HepG2 (cell line): Measurements from ENCODE around the gene LAMC1. TPM values are rescaled to one million over a fixed set of nuclear protein-coding genes. Genes with fewer than 3 reads are reported as not detected.

ENCODE experiments used
- ATAC-seq: fragments of 200-7000 bp; cut with Tn5 transposase; 3 replicates; pipeline ENCODE4 v1.9.1; 2020; ENCODE audit warnings: mild to moderate bottlenecking, moderate library complexity
- BruUV-seq: library from RNA; stranded (reverse); fragments of 400-500 nt; replicated peaks from 2 replicates; lab custom pipeline; 2021; lab: Mats Ljungman, UMichigan
- CTCF ChIA-PET: fragments of 300-600 bp; formaldehyde crosslinking; extraction: SDS; loops from one replicate; lab custom pipeline; 2021; ENCODE audit warnings: low total read pairs, inconsistent platforms, low intra/inter-chr PET ratio; lab: Yijun Ruan, JAX
- POLR2A ChIA-PET: fragments of 350-600 bp; sonication (Branson Sonifier 250); formaldehyde crosslinking; loops from one replicate; lab custom pipeline; 2020; ENCODE audit warnings: antibody characterized with exemption, inconsistent platforms; lab: Yijun Ruan, JAX
- DNase-seq: peaks from one replicate; pipeline ENCODE4 v3.0.0-alpha.2; 2015; ENCODE audit warnings: low spot score
- FAIRE-seq: peaks from 3 replicates; lab custom pipeline; 2011; peaks lifted over from hg19 to GRCh38; lab: Jason Lieb, UNC
- H2AFZ ChIP-seq: one replicate; pipeline ENCODE4 v1.6.1; 2011; ENCODE audit warnings: low read length, inconsistent platforms
- H3K27ac ChIP-seq: fragments of 300-600 bp; 3 replicates; pipeline ENCODE4 v1.8.0; 2011; ENCODE audit warnings: mixed run types, mild to moderate bottlenecking, mixed read lengths, low read length, inconsistent platforms; ENCODE audit not compliant: insufficient read depth; ENCODE audit errors: extremely low read length
- H3K27me3 ChIP-seq, 2 experiments: fragments of 200-600 bp in 1 of 2; 2 replicates in 1 of 2; 3 replicates in 1 of 2; pipeline versions ENCODE4 v1.6.0 to v1.8.0; 2011; ENCODE audit warnings: low read length in 2 of 2, mild to moderate bottlenecking in 2 of 2, moderate library complexity in 2 of 2, inconsistent platforms in 1 of 2; ENCODE audit not compliant: insufficient read depth in 2 of 2, control insufficient read depth in 1 of 2
- H3K36me3 ChIP-seq, 2 experiments: fragments of 200-600 bp in 1 of 2; replicated peaks in 1 of 2; 2 replicates in 1 of 2; 3 replicates in 1 of 2; pipeline versions ENCODE4 v1.5.1 to v1.8.0; 2011; ENCODE audit warnings: low read length in 2 of 2, inconsistent platforms in 1 of 2; ENCODE audit not compliant: insufficient read depth in 2 of 2, control insufficient read depth in 1 of 2
- H3K4me1 ChIP-seq: 2 replicates; pipeline ENCODE4 v1.5.1; 2012; ENCODE audit warnings: low read length, inconsistent platforms; ENCODE audit not compliant: insufficient read depth
- H3K4me2 ChIP-seq: 2 replicates; pipeline ENCODE4 v1.6.0; 2011; ENCODE audit warnings: low read depth, low read length, inconsistent platforms
- H3K4me3 ChIP-seq, 3 experiments: fragments of 200-600 bp in 1 of 3; sonication (generic), shearing (Covaris generic) in 1 of 3; replicated peaks in 1 of 3; 2 replicates each; pipeline ENCODE4 v1.5.1; 2011 to 2016; ENCODE audit warnings: low read length in 3 of 3, inconsistent platforms in 2 of 3, low read depth in 2 of 3, mild to moderate bottlenecking in 2 of 3, control low read depth in 1 of 3, mixed read lengths in 1 of 3; ENCODE audit not compliant: insufficient read depth in 1 of 3
- H3K79me2 ChIP-seq: one replicate; pipeline ENCODE4 v1.6.1; 2011; ENCODE audit warnings: low read length, inconsistent platforms; ENCODE audit not compliant: insufficient read depth
- H3K9ac ChIP-seq: 2 replicates; pipeline ENCODE4 v1.6.0; 2011; ENCODE audit warnings: mild to moderate bottlenecking, low read depth, low read length, inconsistent platforms; ENCODE audit not compliant: insufficient read depth
- H3K9me3 ChIP-seq: 2 replicates; pipeline ENCODE4 v1.5.1; 2012; ENCODE audit warnings: mild to moderate bottlenecking, low read length
- H4K20me1 ChIP-seq: 2 replicates; pipeline ENCODE4 v1.6.0; 2011; ENCODE audit warnings: inconsistent platforms, mild to moderate bottlenecking, low read length, moderate library complexity; ENCODE audit not compliant: insufficient read depth
- ESRRA ChIP-seq: sonication (generic); formaldehyde crosslinking; IDR thresholded peaks from 2 replicates; pipeline ENCODE4 v1.5.1; 2020; ENCODE audit warnings: mild to moderate bottlenecking, low read depth, missing genetic modification reagents
- NPAS2 ChIP-seq: sonication (generic); formaldehyde crosslinking; IDR thresholded peaks from 2 replicates; pipeline ENCODE4 v1.8.0; 2022; ENCODE audit warnings: mild to moderate bottlenecking, missing genetic modification reagents, borderline replicate concordance
- TERF1 ChIP-seq: sonication (generic); formaldehyde crosslinking; IDR thresholded peaks from 2 replicates; pipeline ENCODE4 v1.8.0; 2022; ENCODE audit warnings: mild to moderate bottlenecking, missing genetic modification reagents, moderate library complexity
- TFDP2 ChIP-seq: sonication (generic); formaldehyde crosslinking; IDR thresholded peaks from 2 replicates; pipeline ENCODE4 v1.4.0; 2020; ENCODE audit warnings: missing genetic modification reagents
- U2AF1 ChIP-seq: fragments of 200-400 bp; formaldehyde crosslinking; optimal IDR thresholded peaks from 2 replicates; pipeline ENCODE3; 2017; ENCODE audit warnings: mild to moderate bottlenecking, low read depth, low read length
- ZBTB38 ChIP-seq: sonication (generic); formaldehyde crosslinking; IDR thresholded peaks from 2 replicates; pipeline ENCODE4 v1.5.1; 2020; ENCODE audit warnings: mild to moderate bottlenecking, missing genetic modification reagents
- ZFP36L1 ChIP-seq: sonication (generic); formaldehyde crosslinking; IDR thresholded peaks from 2 replicates; pipeline ENCODE4 v1.8.0; 2022; ENCODE audit warnings: mild to moderate bottlenecking, missing genetic modification reagents, moderate library complexity
- ZMYM2 ChIP-seq: sonication (generic); formaldehyde crosslinking; IDR thresholded peaks from 2 replicates; pipeline ENCODE4 v1.8.0; 2022; ENCODE audit warnings: mild to moderate bottlenecking, missing genetic modification reagents
- ZNF567 ChIP-seq: sonication (generic); formaldehyde crosslinking; IDR thresholded peaks from 2 replicates; pipeline ENCODE4 v1.8.1; 2023; ENCODE audit warnings: mild to moderate bottlenecking, missing genetic modification reagents, borderline replicate concordance
- ZNF646 ChIP-seq: sonication (generic); formaldehyde crosslinking; IDR thresholded peaks from 2 replicates; pipeline ENCODE4 v1.9.0; 2021; ENCODE audit warnings: mild to moderate bottlenecking, missing genetic modification reagents
- ZNF816 ChIP-seq: sonication (generic); formaldehyde crosslinking; IDR thresholded peaks from 2 replicates; pipeline ENCODE4 v1.8.0; 2022; ENCODE audit warnings: missing genetic modification reagents, mild to moderate bottlenecking, borderline replicate concordance
- ZZZ3 ChIP-seq: sonication (generic); formaldehyde crosslinking; IDR thresholded peaks from 2 replicates; pipeline ENCODE4 v1.4.0; 2020; ENCODE audit warnings: missing genetic modification reagents, mild to moderate bottlenecking, borderline replicate concordance
- WGBS: methylation state at CpG from one replicate; pipeline ENCODE4 v1.1.6; 2017; ENCODE audit warnings: low lambda C conversion rate; 5-methylcytosine and 5-hydroxymethylcytosine counted together
- in situ Hi-C: cut with HindIII; loops from 2 replicates; pipeline ENCODE4 v1.10.0; 2017; ENCODE audit warnings: low pct_unique_long_range_greater_than_20kb; ENCODE audit not compliant: extremely low pct_ligation_motif_present
- intact Hi-C: fragments of 100-400 bp; cut with micrococcal nuclease; formaldehyde crosslinking; loops from one replicate; pipeline ENCODE4 v1.10.0; 2022; ENCODE audit not compliant: unreplicated experiment
- polyA plus RNA-seq, 8 experiments: library from polyadenylated mRNA; depleted of rRNA in 3 of 8; stranded (reverse) in 7 of 8; unstranded in 1 of 8; fragments of >200 nt; fragmentation: Illumina TruSeq in 4 of 8; extraction: Trizol in 4 of 8; gene quantifications; 2 replicates each; pipeline versions ENCODE4 v1.2.1 to v1.2.3, GENCODE V29; 2011 to 2016; ENCODE audit warnings: low read depth in 4 of 8, missing spikeins in 1 of 8, mixed read lengths in 1 of 8; ENCODE audit not compliant: insufficient read depth in 1 of 8
- total RNA-seq, 5 experiments: library from RNA; depleted of rRNA; stranded (reverse); fragments of >200 nt; fragmentation: Illumina TruSeq; extraction: Trizol; gene quantifications; 2 replicates each; pipeline ENCODE4 v1.2.3, GENCODE V29; 2016; ENCODE audit warnings: low read depth in 1 of 5

LAMC1 gene
- total and polyA plus RNA-seq, 2 of the 13 experiments (the other 11 are each of a cell fraction or from before 2014, with no cell fraction given): 58.5 to 137 TPM

- intact Hi-C loops: no loop called here
- WGBS: 88% methylated on average over 2 of the region's 2 CpGs
- POLR2A ChIA-PET: no interaction called here
Measured at GRCh38 chr1:183166454-183166853, 143.2 kb downstream of the LAMC1 start.

GRCh38 chr1:183167676-183168075 is 144.5 kb downstream of the LAMC1 start:
- ATAC-seq: no peak
- H3K4me1 ChIP-seq: no peaks in the 10 kb centered on the region
- H2AFZ ChIP-seq: no peak overlapping the region
- in situ Hi-C loops: no loop called here
- no peak overlapping the region for H3K9ac ChIP-seq
- no peaks in the 10 kb centered on the region for H4K20me1 ChIP-seq
- intact Hi-C loops: no loop called here
- BruUV-seq: no TSS peak
- CTCF ChIA-PET: no interaction called here
- no peak overlapping the region for H3K27ac ChIP-seq
- DNase-seq: no peak
- no peak overlapping the region for H3K4me3 ChIP-seq
- no peaks in the 10 kb centered on the region for H3K27me3 ChIP-seq
- 0% methylated on average over 1 of the region's 1 CpG for WGBS
- POLR2A ChIA-PET: no interaction called here
- no peak overlapping the region for H3K4me2 ChIP-seq
- H3K9me3 ChIP-seq: no peaks in the 10 kb centered on the region
- H3K36me3 ChIP-seq: no peaks in the 10 kb centered on the region
- FAIRE-seq: no peak
- H3K79me2 ChIP-seq: no peaks in the 10 kb centered on the region
- TF ChIP-seq ZBTB38 (CRISPR knock-in tag): no peak
- no peak for TF ChIP-seq ZMYM2 (CRISPR knock-in tag)
- TF ChIP-seq NPAS2 (CRISPR knock-in tag): no peak
- no peak for TF ChIP-seq ZZZ3 (CRISPR knock-in tag)
- TF ChIP-seq ZNF646 (CRISPR knock-in tag): no peak
- TF ChIP-seq ESRRA: no peak
- TF ChIP-seq TERF1 (CRISPR knock-in tag): no peak
- no peak for TF ChIP-seq TFDP2 (CRISPR knock-in tag)

More at GRCh38 chr1:183166454-183166853, 143.2 kb downstream of the LAMC1 start:
- DNase-seq (no peak), FAIRE-seq (no peak), ATAC-seq (no peak)
- Histone ChIP-seq H2AFZ (no peak overlapping the region), H3K9me3 (no peaks in the 10 kb centered on the region), H3K4me3 (no peak overlapping the region), H3K27me3 (no peaks in the 10 kb centered on the region), H4K20me1 (no peaks in the 10 kb centered on the region), H3K36me3 (no peaks in the 10 kb centered on the region), H3K79me2 (no peaks in the 10 kb centered on the region), H3K9ac (no peak overlapping the region), H3K27ac (no peak overlapping the region), H3K4me1 (no peaks in the 10 kb centered on the region), H3K4me2 (no peak overlapping the region)
- CTCF ChIA-PET: no interaction called here
- no TSS peak for BruUV-seq
- in situ Hi-C loops: no loop called here
- TF ChIP-seq ZNF816 (CRISPR knock-in tag): no peak
- TF ChIP-seq ZNF567: no peak
- no peak for TF ChIP-seq ZFP36L1 (CRISPR knock-in tag)
- TF ChIP-seq U2AF1: no peak
